SK-N-DZ (cell line): ENCODE measurements around the gene SLC7A6OS. TPM values are rescaled to one million over a fixed set of nuclear protein-coding genes. Genes with fewer than 3 reads are reported as not detected.
A peak's percentile ranks its signal among the peaks of the same experiment; 100 is the strongest.

Experiments used
- DNase-seq: peaks from one replicate; pipeline ENCODE4 v3.0.0-alpha.2; 2015; ENCODE audit warnings: low spot score
- polyA plus RNA-seq, 2 experiments: library from polyadenylated mRNA; depleted of rRNA; stranded (reverse); fragments of >200 nt; gene quantifications; 2 replicates each; pipeline ENCODE4 v1.2.3, GENCODE V29; 2014

Gene SLC7A6OS
- polyA plus RNA-seq (2014; cell fraction: cytosol; rRNA removed), result 14.8 and 15.7 TPM in 2 replicates
- 33.2 and 43.1 TPM in 2 replicates for polyA plus RNA-seq (2014; cell fraction: nucleus; rRNA removed)

GRCh38 chr16:68310774-68311511 lies at the start of gene SLC7A6OS, which contains the start of gene PRMT7:
TSS of gene SLC7A6OS (minus strand) at chr16:68310946. CDS start at chr16:68310926, 20 bp downstream.
TSS of gene PRMT7 (plus strand) at chr16:68311019. CDS start at chr16:68315980, 4,961 bp downstream.
- peak; percentile 89 for DNase-seq

- no peak for DNase-seq
These were observed 48.8 kb upstream of the SLC7A6OS start for GRCh38 chr16:68359398-68360191.

GRCh38 chr16:68358951-68359350 lies 48.2 kb upstream of the SLC7A6OS start:
- DNase-seq, result no peak

GRCh38 chr16:68357923-68358322 lies 47.2 kb upstream of the SLC7A6OS start:
- no peak for DNase-seq

- no peak for DNase-seq
These were observed 46.8 kb upstream of the SLC7A6OS start for GRCh38 chr16:68357521-68357922.

GRCh38 chr16:68356919-68357286 lies 46.2 kb upstream of the SLC7A6OS start:
- no peak for DNase-seq

GRCh38 chr16:68356249-68356918 lies 45.6 kb upstream of the SLC7A6OS start:
- DNase-seq, result no peak

GRCh38 chr16:68355447-68356248 lies 44.9 kb upstream of the SLC7A6OS start:
- DNase-seq, result no peak

GRCh38 chr16:68354816-68355215 lies 44.1 kb upstream of the SLC7A6OS start:
- DNase-seq, result no peak

GRCh38 chr16:68353366-68353765 lies 42.6 kb upstream of the SLC7A6OS start:
- DNase-seq, result no peak

- no peak for DNase-seq
These were observed 41.3 kb upstream of the SLC7A6OS start for GRCh38 chr16:68351991-68352431.

GRCh38 chr16:68351463-68351862 lies 40.7 kb upstream of the SLC7A6OS start:
- DNase-seq, result no peak

GRCh38 chr16:68350813-68351350 lies 40.1 kb upstream of the SLC7A6OS start:
- DNase-seq, result no peak

GRCh38 chr16:68349838-68350410 lies 39.2 kb upstream of the SLC7A6OS start:
- no peak for DNase-seq

GRCh38 chr16:68348639-68349445 lies 38.1 kb upstream of the SLC7A6OS start:
- no peak for DNase-seq

GRCh38 chr16:68347605-68348004 lies 36.9 kb upstream of the SLC7A6OS start:
- DNase-seq, result no peak

- DNase-seq, result no peak
These were observed 36.2 kb upstream of the SLC7A6OS start for GRCh38 chr16:68346892-68347480.

GRCh38 chr16:68345958-68346635 lies 35.4 kb upstream of the SLC7A6OS start:
- no peak for DNase-seq
